ENCODE measurements around the gene AXIN1.
A peak's percentile ranks its signal among the peaks of the same experiment; 100 is the strongest.

Gene AXIN1

DNA sequence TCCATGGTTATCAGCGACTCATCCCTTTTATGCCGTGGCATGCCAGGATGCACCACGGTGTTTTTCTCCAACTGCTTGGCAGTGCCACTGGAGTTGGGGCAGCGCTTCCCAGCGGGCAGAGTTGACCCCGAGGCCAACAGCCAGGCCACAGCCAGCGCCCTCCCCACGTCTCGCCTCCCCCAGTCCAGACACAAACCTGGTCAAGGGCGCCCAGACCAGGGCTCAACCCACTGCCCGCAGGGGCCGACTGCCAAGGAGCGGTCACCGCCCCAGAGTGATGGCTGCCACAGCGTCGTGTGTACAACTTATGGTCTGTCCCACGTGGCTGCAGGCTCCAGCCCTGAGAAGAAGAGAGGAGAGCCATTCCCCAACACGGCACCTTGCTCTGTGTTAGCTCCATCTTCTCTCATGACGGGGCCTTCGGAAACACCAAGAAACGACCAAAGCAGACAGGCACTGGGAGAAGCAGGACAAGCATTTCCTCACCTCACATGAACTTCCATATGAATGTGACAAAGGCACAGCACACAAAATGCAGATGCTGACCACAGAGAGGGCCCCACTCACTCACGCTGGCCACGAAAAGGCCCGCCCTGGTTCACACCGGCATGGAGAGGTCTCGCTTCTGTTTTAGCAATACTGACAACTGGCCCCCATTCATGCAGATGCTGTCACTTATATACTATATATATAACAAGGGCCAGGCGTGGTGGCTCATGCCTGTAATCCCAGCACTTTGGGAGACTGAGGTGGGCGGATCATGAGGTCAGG is 27.0 kb downstream of the AXIN1 start:
- no peak for DNase-seq

DNA sequence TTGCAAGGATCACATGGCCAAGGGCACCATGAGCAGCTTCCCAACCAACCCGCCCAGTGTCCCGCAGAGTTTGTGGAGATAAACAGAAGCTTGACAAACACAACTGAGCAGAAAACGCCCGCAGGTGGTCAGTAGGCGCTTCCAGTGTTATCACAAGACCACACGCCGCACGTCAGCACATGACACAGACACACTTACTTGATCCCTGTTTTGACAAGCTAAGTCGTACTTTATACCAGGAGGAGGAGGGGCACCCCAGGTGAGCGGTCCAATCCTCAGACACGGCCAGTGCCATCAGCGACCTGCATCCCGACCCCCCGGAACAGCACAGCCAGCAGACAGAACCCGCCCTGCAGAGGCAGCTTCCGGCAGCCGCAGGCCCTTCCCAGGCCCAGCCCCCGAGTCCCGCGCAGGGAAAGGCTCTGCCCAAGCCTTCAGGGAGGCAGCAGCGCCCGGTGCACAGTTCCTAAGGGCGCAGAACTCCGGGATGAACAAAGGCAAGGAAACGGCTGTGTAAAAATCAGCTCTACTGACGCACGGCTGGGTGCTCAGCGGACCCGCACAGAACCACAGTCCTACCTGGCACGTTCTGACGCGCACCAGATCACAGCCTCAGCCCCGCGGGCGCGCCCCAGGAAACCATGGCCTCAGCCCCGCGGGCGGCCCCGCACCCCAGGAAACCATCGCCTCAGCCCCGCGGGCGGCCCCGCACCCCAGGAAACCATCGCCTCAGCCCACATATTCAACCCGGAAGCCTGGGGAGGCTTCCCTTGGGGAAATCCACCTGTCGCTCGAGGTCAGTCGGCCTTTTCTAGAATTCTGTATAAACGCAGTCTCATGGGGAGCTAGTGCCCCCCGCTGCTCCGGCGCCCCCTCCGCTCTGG is 27.8 kb downstream of the AXIN1 start:
- DNase-seq: peak; percentile 81

DNA sequence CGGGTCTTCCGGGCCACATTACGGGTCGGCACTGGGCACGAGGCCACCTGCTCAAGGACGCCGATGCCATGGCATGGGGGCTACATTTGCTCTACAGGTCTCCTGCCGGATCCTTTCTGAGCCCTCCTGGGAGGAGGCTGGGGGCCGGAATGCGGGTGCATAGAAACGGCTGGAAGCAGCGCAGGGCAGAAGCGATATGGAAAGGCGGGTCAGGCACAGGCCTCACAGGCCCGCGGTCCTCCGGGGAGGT is 28.4 kb downstream of the AXIN1 start:
- DNase-seq: no peak

DNA sequence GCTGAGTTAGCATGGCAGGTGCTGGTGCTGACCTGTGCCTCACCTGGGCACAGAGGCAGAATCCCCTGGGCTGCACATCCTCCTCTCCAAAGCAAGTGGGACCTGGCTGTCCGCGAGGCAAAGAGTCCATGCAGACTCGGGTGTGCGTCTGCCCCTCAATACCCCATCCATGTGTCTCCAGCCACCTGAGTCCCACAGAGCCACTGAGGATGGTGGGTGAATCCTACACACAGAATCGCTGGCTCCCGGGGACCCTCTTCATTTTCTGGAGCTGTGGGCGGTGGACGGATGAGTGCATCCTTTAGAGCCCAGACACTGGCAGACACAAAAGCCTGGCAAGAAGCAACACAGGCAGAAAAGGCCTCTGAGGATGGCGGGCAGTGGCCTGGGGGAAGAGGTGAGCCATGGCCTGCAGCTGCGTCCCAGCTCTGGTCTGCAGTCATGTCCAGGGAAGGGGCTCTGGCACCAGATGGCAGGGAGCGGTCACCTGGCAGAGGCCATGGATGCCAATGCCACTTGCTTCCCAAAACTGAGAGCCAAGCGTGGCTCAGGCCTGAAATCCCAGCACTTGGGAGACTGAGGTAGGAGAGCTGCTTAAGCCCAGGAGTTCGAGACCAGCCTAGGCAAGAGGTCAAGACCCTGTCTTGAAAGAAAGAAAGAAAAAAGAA is 29.9 kb downstream of the AXIN1 start:
- no peak for DNase-seq

DNA sequence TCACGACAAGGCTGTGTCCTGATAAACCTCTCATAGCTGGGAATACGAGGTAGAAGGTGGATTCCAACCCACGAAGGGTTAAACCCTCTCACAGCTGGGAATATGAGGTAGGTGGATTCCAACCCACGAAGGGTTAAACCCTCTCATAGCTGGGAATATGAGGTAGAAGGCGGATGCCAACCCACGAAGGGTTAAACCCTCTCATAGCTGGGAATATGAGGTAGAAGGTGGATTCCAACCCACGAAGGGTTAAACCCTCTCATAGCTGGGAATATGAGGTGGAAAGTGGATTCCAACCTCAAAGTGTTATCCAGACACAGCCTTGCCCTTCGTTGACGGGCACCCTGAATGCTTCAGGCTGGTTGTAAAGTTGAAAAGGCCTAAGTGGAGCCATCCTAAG is 31.0 kb downstream of the AXIN1 start:
- DNase-seq: no peak

DNA sequence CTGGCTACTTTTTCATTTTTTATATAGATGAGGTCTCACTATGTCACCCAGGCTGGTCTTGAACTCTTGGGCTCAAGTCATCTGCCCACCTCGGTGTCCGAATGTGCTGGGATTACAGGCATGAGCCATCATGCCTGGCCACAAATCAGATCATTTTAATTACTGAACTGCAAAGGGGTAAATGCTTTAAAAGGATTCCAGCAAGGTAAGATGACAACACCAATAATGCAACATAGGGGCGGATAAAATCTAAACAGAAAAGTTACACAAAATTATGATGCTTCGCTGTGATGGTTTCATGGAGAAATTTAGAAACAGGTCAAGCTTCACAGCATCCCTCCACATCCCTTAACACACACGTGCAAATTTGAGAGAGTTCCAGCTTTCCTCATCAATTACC is 32.3 kb downstream of the AXIN1 start:
- no peak for DNase-seq

DNA sequence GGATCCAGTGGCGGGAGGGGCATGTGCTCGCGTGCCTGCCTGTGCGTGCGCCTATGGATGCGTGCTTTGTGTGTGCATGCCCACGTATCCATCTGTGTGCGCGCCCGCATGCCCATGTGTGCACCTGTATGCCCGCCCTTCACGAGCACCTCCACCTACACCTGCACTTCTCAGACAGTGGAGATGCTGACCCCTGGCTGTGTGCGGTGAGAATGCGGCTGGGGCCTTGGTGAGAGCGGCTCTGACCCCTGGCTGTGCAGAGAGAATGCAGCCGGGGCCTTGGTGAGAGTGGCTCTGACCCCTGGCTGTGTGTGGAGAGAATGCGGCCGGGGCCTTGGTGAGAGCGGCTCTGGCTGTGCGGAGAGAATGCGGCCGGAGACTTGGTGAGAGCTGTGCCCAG is 33.9 kb downstream of the AXIN1 start:
- DNase-seq: no peak

DNA sequence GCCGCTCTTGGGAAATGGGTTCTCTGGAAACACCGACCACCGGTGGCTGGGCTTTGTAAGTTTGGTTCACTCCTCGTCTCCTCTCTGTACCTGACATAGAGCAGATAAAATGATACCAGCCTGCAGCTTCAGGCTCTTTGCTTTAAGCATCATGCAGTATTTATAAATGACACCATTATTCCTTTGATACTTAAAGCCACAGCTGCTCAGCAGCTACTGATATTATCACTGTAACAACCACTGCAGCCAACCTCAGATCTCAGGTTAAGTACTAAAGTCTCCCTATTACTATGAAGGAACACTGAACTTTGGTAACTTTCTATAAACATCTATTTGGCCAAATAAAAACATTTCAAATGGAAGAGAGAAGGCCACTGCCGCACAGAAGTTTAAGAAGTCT is 34.9 kb downstream of the AXIN1 start:
- DNase-seq: no peak

DNA sequence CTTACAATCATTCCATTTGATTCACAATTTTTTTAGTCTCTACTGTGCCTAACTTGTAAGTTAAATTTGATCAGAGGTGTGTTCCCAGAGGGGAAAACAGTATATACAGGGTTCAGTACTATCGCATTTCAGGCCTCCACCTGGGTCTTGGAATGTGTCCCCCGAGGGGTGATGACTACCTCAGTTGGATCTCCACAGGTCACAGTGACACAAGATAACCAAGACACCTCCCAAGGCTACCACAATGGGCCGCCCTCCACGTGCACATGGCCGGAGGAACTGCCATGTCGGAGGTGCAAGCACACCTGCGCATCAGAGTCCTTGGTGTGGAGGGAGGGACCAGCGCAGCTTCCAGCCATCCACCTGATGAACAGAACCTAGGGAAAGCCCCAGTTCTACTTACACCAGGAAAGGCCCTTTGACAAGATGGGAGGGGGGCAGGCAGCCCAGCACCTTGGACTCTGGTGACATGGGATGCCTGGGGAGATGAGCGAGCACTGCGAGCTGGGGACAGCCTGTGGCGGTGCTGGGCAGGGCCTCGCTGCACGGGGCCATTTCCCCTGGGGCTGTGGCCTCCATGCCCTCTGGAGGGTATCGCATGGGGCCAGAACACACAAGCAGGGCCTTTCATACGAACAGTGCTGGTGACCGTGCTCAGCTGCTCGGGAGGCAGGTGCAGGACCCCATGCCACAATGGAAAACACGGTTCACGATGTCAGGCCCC is 35.6 kb downstream of the AXIN1 start:
- DNase-seq: no peak

DNA sequence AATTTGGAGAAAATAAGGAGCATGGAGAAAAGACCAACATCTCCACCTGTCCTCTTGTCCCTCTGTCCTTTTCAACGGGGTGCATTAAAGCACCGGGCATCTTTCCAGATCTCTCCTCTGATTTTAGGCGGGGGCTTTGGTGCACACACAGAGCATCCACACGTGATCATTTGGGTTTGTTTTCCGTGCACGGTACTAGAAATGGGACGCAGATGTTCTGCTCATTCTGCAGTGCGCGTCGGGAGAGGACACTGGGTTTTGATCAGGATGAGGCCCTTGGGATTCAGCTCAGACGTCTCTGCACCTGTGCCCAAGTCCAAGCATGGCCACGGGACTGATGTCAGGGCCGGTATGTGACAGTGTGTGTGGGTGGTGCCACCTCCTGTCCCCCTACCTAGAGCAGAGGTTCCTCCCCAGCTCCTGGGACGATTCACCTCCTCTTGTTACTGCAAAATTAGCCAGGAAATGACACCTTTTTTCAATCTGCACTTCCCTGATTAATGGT is 37.7 kb downstream of the AXIN1 start:
- DNase-seq: no peak

DNA sequence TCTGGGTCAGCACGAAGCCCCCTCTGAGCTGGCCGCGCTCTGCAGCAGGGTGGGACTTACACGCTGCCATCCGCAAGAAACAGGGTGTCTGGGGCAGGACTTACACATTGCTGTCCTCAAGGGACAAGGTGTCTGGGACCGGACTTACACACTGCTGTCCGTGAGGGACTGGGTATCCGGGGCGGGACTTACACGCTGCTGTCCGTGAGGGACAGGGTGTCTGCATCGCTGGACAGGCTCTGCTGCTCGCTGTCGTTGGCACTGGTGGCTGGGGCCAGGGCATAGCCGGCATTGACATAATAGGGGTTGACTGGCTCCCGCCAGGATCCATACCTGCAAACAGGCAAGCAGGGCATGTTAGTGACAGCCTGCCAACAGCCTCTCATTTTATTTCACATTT is 38.2 kb downstream of the AXIN1 start:
- no peak for DNase-seq

DNA sequence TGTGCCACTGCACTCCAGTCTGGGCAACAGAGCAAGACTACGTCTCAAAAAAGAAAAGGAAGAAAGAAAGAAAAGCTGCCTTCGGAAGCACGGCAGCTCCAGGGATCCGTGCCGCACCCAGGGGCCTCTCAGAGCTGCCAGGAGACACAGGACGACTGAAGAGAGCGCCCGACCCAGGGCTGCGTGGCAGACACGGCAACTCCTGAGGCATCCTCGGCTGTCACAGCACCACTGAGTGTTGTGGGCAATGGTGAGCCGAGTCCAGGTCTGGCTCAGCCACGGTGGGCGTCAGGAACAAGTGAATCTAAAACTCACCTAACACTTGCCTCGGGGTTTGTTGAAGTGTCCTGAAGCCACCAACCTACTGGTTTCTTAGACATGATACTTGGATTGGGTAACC is 40.8 kb downstream of the AXIN1 start:
- DNase-seq: no peak

DNA sequence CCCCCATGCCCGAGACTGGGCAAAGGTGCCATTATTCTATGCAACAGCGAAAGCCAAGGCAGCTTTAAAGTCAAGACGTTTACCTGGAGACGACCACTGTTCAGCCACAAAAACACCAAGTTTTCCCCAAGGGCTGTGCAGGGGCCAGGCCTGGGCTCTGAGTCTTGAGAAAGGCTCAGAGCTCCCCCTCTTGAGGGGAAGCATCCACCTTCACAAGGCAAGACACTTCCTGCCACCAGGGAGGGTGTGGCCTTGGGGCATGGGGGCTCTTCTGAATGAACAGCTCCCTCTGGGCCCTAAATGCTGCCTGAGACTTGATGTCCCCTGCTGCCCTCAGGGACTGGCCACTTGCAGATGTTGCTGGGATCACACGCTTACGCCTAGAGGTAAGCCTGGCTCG is 43.0 kb downstream of the AXIN1 start:
- DNase-seq: no peak

DNA sequence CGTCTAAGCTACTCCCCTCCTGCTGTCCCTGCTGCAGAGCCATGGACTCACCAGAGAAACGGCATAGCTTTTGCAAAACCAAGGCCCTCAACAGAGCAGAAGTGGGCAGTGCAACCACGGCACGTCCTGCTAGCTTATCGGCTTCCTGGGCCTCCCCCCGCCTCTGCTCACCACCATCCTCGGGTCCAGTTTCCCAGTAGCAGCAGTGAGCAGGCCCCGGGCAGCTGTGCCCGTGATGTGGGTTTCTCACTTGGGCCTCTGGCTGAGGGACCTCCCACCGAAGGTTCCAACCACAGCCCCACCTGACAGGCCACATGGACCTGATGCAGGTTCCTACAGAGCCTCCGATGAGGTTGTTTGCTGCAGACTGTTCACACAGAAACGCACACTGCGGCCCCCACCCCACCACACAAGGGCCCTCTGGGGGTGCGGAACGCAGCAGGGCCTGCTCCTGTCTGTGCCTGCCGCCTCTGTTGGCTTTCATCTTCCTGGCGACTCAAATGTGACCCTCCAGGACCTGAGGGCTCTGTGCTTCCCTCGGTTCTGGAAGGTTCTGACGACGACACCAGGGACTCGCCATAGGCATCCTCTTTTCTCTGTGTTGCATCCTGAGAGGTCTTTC is 44.7 kb downstream of the AXIN1 start:
- no peak for DNase-seq

DNA sequence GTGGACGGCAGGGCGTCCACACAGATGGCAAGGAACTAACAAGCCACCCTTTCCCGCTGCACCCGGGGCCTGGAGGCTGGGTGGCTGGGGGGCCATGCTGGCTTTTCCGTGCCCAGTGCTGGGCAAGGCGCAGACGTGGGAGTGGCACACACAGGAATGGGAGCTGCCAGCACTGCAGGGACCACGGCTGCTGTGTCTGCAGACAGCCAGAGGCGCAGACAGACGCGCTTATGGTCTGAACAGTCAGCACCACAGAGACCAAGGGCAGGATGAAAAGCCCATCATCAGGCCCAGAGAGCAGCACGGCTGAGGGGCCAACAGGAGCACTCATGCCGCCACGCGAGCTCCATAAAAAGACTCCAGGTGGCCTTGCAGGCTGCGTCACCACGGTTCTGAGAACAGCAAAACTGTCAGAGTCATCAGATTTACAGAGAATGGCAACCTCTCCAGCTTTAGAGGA is 45.6 kb downstream of the AXIN1 start:
- DNase-seq: no peak

DNA sequence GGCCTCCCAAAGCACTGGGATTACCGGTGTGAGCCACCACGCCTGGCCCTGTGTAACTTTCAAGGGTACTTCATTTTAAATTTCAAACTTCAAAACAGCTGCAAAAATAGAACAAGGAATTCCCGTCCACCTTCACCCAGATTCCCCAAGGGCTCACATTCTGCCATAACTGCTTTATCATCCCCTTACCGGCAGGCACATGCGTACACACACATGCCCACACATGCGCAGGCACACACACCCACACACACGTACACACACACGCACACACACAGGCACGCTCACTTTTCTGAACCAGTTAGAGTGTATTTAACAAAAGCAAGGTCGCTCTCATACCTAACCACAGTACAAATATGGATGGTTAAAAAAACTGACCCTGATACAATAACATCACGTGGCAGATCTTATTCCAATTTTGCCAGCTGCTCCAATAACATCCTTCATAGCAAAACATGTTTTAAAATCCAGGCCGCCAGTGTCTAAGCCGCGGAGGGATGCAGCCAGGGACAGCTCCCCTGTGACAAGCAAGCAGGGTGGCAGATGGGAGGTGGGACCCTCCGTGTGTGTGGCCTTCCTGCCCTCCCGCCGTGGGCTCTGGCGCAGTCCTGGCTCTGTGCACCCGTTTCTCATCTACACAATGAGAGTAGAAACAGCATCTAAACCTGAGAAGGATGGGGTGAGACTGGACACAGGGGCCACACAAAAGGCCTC is 46.5 kb downstream of the AXIN1 start:
- no peak for DNase-seq

DNA sequence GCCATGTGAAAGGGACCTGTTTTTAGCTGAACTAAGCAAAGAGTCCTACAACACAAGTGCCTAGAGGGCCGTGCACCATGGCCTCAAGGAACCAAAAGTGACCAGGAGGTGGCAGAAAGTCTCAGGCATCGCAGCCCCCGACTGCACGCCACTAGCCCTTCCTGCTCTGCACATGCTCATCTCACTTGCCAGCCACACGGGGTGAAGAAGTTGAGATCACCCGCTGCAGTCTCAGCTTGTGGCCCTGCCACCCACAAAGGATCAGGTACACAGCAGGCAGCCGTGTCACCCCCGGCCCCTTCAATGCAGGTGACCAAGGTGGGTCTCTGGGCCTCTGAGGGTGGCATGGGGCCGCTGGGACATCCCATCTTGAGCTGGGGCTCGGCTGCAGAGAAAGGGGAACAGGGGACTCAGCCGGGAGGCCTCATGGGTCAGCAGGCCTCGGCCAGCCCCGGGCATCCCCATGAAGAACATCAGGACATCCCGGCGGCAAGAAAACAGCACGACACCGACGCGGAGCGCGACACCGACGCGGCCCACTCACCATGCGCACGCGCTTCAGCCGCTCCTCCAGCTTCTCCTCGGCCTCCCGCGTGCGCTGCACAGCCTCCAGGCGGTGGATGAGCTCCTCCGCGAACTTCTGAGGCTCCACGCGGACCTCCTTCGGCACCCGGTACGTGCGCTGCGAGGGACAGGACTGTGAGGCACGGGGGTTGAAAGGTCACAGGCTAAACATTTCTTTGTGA is 48.6 kb downstream of the AXIN1 start:
- no peak for DNase-seq

DNA sequence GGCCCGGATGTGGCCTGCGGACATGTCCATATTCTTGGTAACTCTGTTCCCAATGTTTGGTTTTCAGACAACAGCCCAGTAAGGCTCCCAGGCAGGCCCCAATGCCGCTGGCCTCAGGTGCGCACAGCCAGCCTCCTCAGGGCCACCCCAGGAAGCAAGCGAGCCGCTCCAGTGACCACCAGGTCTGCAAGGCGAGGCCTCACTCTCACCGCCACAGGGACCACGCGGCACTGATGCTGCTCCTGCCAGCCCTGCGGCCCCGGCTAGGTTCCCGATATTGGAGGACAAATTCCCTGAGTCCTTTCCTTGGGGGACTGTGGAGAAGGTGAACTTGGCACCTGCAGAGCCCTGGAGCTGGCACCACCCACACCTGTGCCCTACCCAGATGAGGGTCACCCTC is 50.6 kb downstream of the AXIN1 start:
- no peak for DNase-seq

DNA sequence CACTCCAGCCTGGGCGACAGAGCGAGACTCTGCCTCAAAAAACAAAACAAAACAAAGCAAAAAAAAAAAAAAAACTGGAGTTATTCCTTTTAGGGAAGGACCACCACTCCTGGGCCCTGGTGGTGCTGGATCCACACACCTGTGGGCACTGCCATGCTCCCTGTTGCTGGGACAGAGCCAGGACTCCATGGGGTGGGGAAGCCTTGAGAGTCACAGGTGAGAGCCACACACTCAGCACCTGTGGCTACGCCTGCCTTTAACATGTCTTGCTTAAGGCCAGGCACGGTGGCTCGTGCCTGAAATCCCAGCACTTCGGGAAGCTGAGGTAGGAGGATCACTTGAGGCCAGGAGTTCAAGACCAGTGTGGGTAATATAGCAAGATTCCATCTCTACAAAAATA is 51.3 kb downstream of the AXIN1 start:
- DNase-seq: no peak

DNA sequence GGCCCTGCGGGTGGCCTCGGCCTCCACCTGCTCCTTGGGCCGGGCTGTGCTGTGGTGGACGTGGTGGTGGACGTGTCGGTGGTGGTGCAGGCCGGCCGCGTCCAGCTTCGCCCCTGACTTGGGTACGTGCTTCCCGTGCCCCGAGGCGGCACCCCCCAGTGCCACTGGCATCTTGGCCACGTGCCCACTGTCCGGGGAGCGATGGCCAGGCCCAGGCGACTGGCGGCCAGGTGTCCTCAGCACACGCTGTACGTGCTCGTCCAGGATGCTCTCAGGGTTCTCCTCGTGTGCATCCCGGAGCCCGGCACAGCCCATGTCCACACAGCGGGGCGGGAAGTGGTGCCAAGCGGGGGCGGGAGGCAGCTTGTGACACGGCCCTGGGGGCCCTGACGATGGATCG is 54.7 kb downstream of the AXIN1 start:
- DNase-seq: no peak

DNA sequence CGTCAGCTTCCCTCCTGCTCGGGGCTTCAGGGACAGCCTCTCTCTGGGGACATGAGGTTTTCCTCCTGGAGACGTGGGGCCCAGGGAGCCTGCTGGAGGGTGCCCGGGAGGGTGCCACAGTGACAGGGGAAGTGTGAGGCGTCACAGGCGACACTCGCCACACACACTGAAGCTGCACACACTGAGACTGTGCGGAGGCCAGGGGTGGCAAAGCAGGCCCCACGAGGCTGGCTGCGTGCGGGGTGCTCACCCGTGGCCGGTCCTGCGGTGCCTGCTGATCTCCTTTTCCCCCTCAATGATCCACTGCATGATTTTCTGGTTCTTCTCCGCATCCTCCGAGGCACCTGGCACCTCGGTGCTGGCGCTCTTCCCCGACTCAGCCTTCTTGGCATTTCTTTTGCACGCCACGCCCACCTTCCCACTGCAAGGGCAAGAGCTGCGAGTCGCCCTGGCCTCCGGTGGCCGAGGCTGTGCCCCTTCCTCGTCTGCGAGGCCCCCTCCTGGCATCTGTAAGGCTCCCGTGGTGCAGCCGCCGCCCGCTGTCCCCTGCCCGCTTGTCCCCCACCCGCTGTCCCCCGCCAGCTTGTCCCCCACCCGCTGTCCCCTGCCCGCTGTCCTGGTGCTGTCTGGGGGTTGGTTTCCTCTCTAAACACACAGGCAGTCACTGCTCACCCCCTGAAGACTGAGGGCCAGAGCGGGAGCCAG is 55.6 kb downstream of the AXIN1 start:
- no peak for DNase-seq

Measured in CD4-positive, alpha-beta T cell treated with Interleukin-12 subunit alpha and Interleukin-12 subunit beta, for 1 hour (primary cell).